Tibial nerve (tissue), 4 donors: ENCODE results near the gene VPS26C.

Experiments used
- EP300 ChIP-seq, 2 donors: sonication (generic); formaldehyde crosslinking; IDR thresholded peaks; one replicate each; pipeline ENCODE4 v1.6.1; 2017; ENCODE audit warnings: antibody characterized with exemption in 2 of 2, mild to moderate bottlenecking in 1 of 2
- POLR2A ChIP-seq, 2 donors: fragments of 450-650 bp; IDR thresholded peaks; one replicate each; pipeline ENCODE4 v1.6.1; 2017; ENCODE audit warnings: antibody characterized with exemption in 2 of 2, mild to moderate bottlenecking in 2 of 2, moderate library complexity in 2 of 2
- TF ChIP-seq, protein P1 (sequence below), 5 experiments: fragments of 200-600 bp in 3 of 5; fragments of 450-650 bp in 2 of 5; sonication (generic) in 3 of 5; IDR thresholded peaks; one replicate each; pipeline ENCODE4 v1.5.1; 2016 to 2019; ENCODE audit warnings: antibody characterized with exemption in 5 of 5, mild to moderate bottlenecking in 3 of 5, moderate library complexity in 2 of 5

DNA sequence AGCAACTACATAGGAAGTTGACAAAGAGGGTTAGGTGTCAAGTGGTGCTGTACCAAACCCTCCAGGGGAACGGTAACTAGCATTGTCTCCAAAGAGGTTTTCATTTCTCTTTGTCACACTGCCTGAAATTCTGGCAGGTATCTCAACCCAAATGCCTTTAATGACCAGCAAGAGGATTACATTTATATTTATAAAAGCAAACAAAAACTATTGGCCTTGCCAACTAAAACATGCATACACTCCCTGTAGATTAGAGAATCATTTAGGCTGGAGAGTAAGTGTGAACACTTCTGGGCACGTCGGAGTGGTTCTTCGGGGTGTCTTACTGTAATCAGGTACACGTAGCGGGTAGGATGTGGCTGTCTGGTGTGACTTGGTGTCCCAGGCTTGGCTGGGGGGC is 84.9 kb downstream of the VPS26C start:
- TF ChIP-seq, protein P1, sequence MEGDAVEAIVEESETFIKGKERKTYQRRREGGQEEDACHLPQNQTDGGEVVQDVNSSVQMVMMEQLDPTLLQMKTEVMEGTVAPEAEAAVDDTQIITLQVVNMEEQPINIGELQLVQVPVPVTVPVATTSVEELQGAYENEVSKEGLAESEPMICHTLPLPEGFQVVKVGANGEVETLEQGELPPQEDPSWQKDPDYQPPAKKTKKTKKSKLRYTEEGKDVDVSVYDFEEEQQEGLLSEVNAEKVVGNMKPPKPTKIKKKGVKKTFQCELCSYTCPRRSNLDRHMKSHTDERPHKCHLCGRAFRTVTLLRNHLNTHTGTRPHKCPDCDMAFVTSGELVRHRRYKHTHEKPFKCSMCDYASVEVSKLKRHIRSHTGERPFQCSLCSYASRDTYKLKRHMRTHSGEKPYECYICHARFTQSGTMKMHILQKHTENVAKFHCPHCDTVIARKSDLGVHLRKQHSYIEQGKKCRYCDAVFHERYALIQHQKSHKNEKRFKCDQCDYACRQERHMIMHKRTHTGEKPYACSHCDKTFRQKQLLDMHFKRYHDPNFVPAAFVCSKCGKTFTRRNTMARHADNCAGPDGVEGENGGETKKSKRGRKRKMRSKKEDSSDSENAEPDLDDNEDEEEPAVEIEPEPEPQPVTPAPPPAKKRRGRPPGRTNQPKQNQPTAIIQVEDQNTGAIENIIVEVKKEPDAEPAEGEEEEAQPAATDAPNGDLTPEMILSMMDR (IDR thresholded peaks at IDR 0.05): no peak
- TF ChIP-seq POLR2A (IDR thresholded peaks at IDR 0.05) (no peak), EP300 (IDR thresholded peaks at IDR 0.05) (no peak)
